AG10803 (cell line): ENCODE data around the gene MYOG.

Experiments
- DNase-seq: peaks from one replicate; pipeline ENCODE4 v3.0.0; 2010; ENCODE audit warnings: low read depth
- H3K4me3 ChIP-seq: 2 replicates; pipeline ENCODE4 v1.5.1; 2011; ENCODE audit warnings: mild to moderate bottlenecking, low read length, control low read depth
- CTCF ChIP-seq: conservative IDR thresholded peaks from 2 replicates; pipeline ENCODE4 v1.5.1; 2011; ENCODE audit warnings: mild to moderate bottlenecking, low read length, control low read depth, inconsistent platforms

The MYOG gene

DNA sequence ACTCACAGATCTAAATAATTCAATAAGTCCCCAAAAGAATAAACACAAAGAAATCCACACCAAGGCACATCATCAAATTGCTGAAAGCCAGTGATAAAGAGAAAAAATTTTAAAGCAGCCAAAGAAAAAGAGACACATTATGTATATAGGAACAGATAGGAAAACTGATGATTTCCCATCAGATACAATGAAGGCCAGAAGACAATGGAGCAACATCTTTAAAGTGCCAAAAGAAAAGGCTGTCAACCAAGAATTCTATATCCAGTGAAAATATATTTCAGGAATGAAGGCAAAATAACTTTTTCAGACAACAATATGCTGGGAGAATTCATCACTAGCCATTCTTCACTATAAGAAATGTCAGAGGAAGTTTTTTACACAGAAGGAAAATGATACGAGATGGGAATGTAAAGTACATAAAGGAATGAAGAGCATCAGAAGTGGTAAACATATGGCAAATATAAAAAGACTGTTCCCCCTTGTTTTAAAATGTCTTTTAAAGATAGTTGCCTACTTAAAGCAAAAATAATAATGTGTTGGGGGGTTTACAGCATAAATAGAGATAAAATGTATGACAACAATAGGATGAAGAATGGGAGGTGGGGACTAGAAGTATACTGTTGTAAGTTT lies 9.4 kb upstream of the MYOG start:
- H3K4me3 ChIP-seq: no peak overlapping the region
- no peak for DNase-seq
- TF ChIP-seq CTCF: no peak

DNA sequence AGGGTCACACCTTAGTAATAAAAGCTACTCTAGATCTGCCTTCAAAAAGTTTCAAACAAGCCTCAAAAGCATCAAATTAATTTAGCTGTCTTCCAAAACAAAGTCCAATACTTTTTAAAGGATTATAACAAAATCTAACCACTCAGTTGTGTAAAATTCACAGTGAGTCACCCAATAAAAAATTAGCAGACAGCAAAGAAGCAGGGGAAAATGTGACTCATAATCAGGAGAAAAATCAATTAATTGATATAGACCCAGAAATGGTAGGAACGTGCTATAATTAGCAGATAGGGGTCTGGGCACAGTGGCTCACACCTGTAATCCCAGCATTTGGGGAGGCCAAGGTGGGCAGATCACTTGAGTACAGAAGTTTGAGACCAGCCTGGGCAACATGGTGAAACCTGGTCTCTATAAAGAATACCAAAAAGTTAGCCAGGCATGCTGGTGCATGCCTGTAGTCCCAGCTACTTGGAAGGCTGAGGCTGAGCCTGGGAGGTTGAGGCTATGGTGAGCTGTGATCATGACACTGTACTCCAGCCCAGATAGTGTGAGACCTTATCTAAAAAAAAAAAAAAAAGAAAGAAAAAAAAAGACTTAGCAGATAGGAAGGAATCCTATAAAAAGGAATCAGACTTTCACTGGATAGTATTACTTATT lies 8.1 kb upstream of the MYOG start:
- no peak for DNase-seq
- no peak for TF ChIP-seq CTCF
- no peak overlapping the region for H3K4me3 ChIP-seq

DNA sequence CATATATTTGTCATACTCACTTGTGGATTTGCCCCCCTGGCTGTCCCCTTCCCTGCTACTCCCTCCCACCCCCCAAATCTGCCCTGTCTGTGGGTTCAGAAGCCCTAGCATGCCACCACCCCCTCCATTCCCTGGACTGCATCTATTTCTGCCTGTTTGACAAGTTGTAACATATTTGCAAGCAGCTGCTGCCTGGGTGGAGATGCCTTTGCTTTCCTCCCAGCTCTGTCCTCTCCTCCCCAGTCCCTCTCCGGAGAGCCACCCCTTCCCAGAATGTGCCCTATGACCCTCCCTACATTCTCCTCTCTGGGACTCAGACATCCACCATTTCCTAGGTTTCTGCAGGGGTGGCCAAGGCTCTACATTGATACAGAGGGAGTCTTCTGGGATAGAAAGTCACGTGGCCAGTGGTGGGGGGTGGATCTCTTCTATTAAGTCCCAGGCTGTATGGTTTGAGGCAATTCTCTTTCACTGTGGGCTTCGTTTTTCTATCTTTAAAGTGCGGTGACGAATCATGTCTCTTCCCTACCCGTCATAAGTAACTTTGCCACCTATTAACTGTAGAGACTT lies 6.0 kb upstream of the MYOG start:
- no peak for DNase-seq
- no peak for TF ChIP-seq CTCF
- H3K4me3 ChIP-seq: no peak overlapping the region

GRCh38 chr1:203091199-203091477 lies 5.3 kb upstream of the MYOG start:
- H3K4me3 ChIP-seq: no peak overlapping the region
- TF ChIP-seq CTCF: no peak
- no peak for DNase-seq

- no peak for DNase-seq
- H3K4me3 ChIP-seq: no peak overlapping the region
- TF ChIP-seq CTCF: no peak
Measured at GRCh38 chr1:203090421-203091198, 4.8 kb upstream of the MYOG start.

DNA sequence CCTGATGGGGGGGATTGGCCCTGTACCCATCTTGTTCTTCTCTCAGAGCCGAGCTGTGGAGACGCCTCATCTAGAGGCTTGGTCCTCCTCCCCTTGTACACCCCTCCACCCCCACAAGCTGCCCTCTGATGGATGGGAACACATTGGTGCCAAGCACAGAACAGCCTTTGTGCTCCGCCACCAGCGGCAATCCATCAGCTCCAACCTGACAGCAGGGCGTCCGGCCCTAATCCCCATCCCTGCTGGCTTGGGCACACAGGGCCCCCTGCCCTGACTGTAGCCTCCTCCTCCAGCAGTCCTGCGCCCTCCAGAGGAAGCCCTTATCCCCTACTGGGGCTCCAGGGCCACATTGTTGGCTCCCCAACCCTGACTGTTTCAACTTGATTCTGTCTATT lies 3.8 kb upstream of the MYOG start:
- no peak for DNase-seq
- no peak overlapping the region for H3K4me3 ChIP-seq
- TF ChIP-seq CTCF: no peak
